Gastrocnemius medialis (tissue), 4 donors: ENCODE data around the gene LRCH1. TPM values are rescaled to one million over a fixed set of nuclear protein-coding genes. Genes with fewer than 3 reads are reported as not detected.

Experiments used
- ATAC-seq, 2 donors: fragments of 150-250 bp; one replicate each; pipeline ENCODE4 v1.9.1; 2016
- DNase-seq, 2 donors: peaks; one replicate each; pipeline ENCODE4 v3.0.0-alpha.2; 2019
- H3K27ac ChIP-seq, 4 donors: fragments of 200-600 bp; sonication (generic); 1 replicate in 1 of 4; 2 replicates in 3 of 4; pipeline ENCODE4 v1.5.1; 2016 to 2018; ENCODE audit warnings: mild to moderate bottlenecking in 2 of 4, moderate library complexity in 1 of 4
- H3K27me3 ChIP-seq, 3 donors: fragments of 200-600 bp; sonication (generic) in 2 of 3; 1 replicate in 1 of 3; 2 replicates in 2 of 3; pipeline versions ENCODE4 v1.5.1 to v1.6.0; 2016 to 2019; ENCODE audit warnings: mild to moderate bottlenecking in 1 of 3, moderate library complexity in 1 of 3
- H3K36me3 ChIP-seq, 2 donors: fragments of 200-600 bp; sonication (generic) in 1 of 2; one replicate each; pipeline ENCODE4 v1.5.1; 2017 to 2018
- H3K4me1 ChIP-seq, 2 donors: fragments of 200-600 bp; sonication (generic) in 1 of 2; one replicate each; pipeline ENCODE4 v1.5.1; 2016 to 2017; ENCODE audit warnings: mild to moderate bottlenecking in 2 of 2
- H3K4me3 ChIP-seq, 4 donors: fragments of 200-600 bp; sonication (generic) in 3 of 4; 1 replicate in 1 of 4; 2 replicates in 3 of 4; pipeline ENCODE4 v1.5.1; 2016 to 2019; ENCODE audit warnings: mild to moderate bottlenecking in 2 of 4
- H3K9me3 ChIP-seq, 3 donors: fragments of 200-600 bp; sonication (generic) in 2 of 3; 1 replicate in 1 of 3; 2 replicates in 2 of 3; pipeline ENCODE4 v1.5.1; 2016 to 2019
- CTCF ChIP-seq, 5 experiments: fragments of 450-650 bp in 3 of 5; fragments of 200-600 bp in 2 of 5; sonication (generic) in 2 of 5; IDR thresholded peaks in 4 of 5; conservative IDR thresholded peaks in 1 of 5; 1 replicate in 4 of 5; 2 replicates in 1 of 5; pipeline ENCODE4 v1.5.1; 2016 to 2019; ENCODE audit warnings: antibody characterized with exemption in 5 of 5, mild to moderate bottlenecking in 3 of 5, moderate library complexity in 3 of 5
- POLR2A ChIP-seq, 2 donors: fragments of 450-650 bp; IDR thresholded peaks; one replicate each; pipeline ENCODE4 v1.6.1; 2017; ENCODE audit warnings: antibody characterized with exemption in 2 of 2, mild to moderate bottlenecking in 2 of 2, moderate library complexity in 2 of 2
- in situ Hi-C, 4 donors: fragments of 200-750 bp; cut with MboI; loops; one replicate each; pipeline versions ENCODE4 v1.15.0 to v1.8.0; 2017; ENCODE audit warnings: low sequenced_read_pairs in 4 of 4
- intact Hi-C: fragments of 100-400 bp; cut with DNase I; formaldehyde crosslinking; loops from one replicate; pipeline ENCODE4 v1.15.1; 2023; ENCODE audit warnings: low total_unique reads
- total RNA-seq, 4 donors: library from RNA; depleted of rRNA; stranded (reverse); fragments of >200 nt; gene quantifications; one replicate each; pipeline versions ENCODE4 v1.1.0 to v1.2.3, GENCODE V29; 2016

LRCH1 gene
- total RNA-seq, 4 donors from 2014 or later: 3.4 to 5.0 (median 3.9) TPM

GRCh38 chr13:46530084-46530935 lies 22.7 kb upstream of the LRCH1 start:
- Histone ChIP-seq H3K4me1 (peaks cover 0 to 3% of the 10 kb centered on the region in 2 donors), H3K9me3 (no peaks in the 10 kb centered on the region), H3K27me3 (no peaks in the 10 kb centered on the region), H3K27ac (no peak overlapping the region), H3K4me3 (no peak overlapping the region), H3K36me3 (no peaks in the 10 kb centered on the region)
- ATAC-seq: no peak
- intact Hi-C loops (no loop called here), in situ Hi-C loops (no loop called here)
- DNase-seq: no peak
- no peak for TF ChIP-seq CTCF (IDR thresholded peaks at IDR 0.05 in 4 of 5, conservative IDR thresholded peaks at IDR 0.05 in 1 of 5)
- TF ChIP-seq POLR2A (IDR thresholded peaks at IDR 0.05): no peak

GRCh38 chr13:46531953-46532352 lies 21.0 kb upstream of the LRCH1 start:
- Histone ChIP-seq H3K4me1 (peaks cover 0 to 3% of the 10 kb centered on the region in 2 donors), H3K36me3 (no peaks in the 10 kb centered on the region), H3K4me3 (no peak overlapping the region), H3K9me3 (no peaks in the 10 kb centered on the region), H3K27ac (no peak overlapping the region), H3K27me3 (no peaks in the 10 kb centered on the region)
- TF ChIP-seq CTCF (IDR thresholded peaks at IDR 0.05 in 4 of 5, conservative IDR thresholded peaks at IDR 0.05 in 1 of 5) (no peak), POLR2A (IDR thresholded peaks at IDR 0.05) (no peak)
- in situ Hi-C loops: no loop called here
- intact Hi-C loops: no loop called here
- no peak for DNase-seq
- ATAC-seq: no peak

DNA sequence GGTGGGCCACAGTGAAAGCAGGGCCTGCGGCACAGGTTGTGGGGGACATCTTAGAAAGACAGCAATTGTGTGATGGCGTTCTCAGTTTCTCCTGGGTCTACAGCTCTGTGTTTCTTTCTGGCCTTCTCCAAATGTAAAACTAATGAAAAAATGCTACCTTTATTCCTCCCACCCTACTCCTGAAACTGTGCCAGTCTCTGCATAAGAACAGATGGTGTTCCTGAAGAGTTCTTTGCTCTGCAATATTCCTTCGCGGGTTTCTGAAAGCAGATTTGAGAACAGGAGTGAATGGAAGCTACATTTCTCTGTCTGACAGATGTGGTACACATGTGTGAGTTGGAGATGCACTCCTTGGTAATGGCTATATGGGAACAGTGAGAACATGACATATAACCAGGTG lies 18.0 kb upstream of the LRCH1 start:
- DNase-seq (no peak), ATAC-seq (no peak)
- no peaks in the 10 kb centered on the region for H3K9me3 ChIP-seq
- no peak overlapping the region for H3K27ac ChIP-seq
- no peak for TF ChIP-seq CTCF (IDR thresholded peaks at IDR 0.05 in 4 of 5, conservative IDR thresholded peaks at IDR 0.05 in 1 of 5)
- no peak for TF ChIP-seq POLR2A (IDR thresholded peaks at IDR 0.05)
- intact Hi-C loops (no loop called here), in situ Hi-C loops (no loop called here)
- no peak overlapping the region for H3K4me3 ChIP-seq
- H3K27me3 ChIP-seq: no peaks in the 10 kb centered on the region
- H3K4me1 ChIP-seq: peaks cover 0 to 3% of the 10 kb centered on the region in 2 donors
- no peaks in the 10 kb centered on the region for H3K36me3 ChIP-seq

DNA sequence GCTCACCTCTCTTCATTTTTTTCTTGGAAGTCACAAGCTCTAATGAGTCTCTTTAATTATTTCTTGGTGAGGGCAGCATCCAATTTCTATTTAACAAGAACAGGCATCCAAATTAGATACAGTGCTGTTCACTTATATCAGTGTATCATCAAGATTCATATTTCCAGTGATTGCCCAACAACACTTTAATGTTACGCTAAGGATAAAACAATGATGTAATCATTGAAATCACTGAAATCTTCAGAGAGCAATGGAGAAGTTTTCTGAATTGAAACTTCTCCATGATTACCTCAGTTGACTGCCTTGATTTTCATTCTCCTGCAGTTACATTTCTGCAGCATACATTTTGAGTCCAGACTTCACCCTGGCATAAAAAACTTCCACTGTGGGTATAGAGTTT lies 17.1 kb upstream of the LRCH1 start:
- H3K27ac ChIP-seq: no peak overlapping the region
- H3K4me1 ChIP-seq: peaks cover 0 to 3% of the 10 kb centered on the region in 2 donors
- no peaks in the 10 kb centered on the region for H3K36me3 ChIP-seq
- H3K4me3 ChIP-seq: no peak overlapping the region
- TF ChIP-seq CTCF (IDR thresholded peaks at IDR 0.05 in 4 of 5, conservative IDR thresholded peaks at IDR 0.05 in 1 of 5) (no peak), POLR2A (IDR thresholded peaks at IDR 0.05) (no peak)
- ATAC-seq: no peak
- H3K9me3 ChIP-seq: no peaks in the 10 kb centered on the region
- intact Hi-C loops: no loop called here
- in situ Hi-C loops: no loop called here
- no peaks in the 10 kb centered on the region for H3K27me3 ChIP-seq
- no peak for DNase-seq
